ENCODE measurements around the gene YES1. TPM values are rescaled to one million over a fixed set of nuclear protein-coding genes. Genes with fewer than 3 reads are reported as not detected.
"Not testable (repeated sequence)": the region's sequence is repeated elsewhere in the genome, so short reads cannot be mapped to it uniquely, and the experiment has no call there.

The YES1 gene
- total RNA-seq, 3 donors from 2014 or later, result 7.9 to 11.3 (median 8.1) TPM

GRCh38 chr18:812376-813171 is 532 bp upstream of the YES1 start:
- ATAC-seq (peak; percentile 57 to 62), DNase-seq (peak; percentile 72)
- H3K9me3 Mint-ChIP-seq, result peaks cover 4% of the 10 kb centered on the region
- peak overlapping the region; percentile 92 for H3K4me3 Mint-ChIP-seq
- H3K36me3 Mint-ChIP-seq (ENCODE audit: insufficient read depth), result no peaks in the 10 kb centered on the region
- H3K27me3 Mint-ChIP-seq (ENCODE audit: low read depth), result no peaks in the 10 kb centered on the region
- H3K4me1 Mint-ChIP-seq (ENCODE audit: low read depth), result peaks cover 64% of the 10 kb centered on the region

DNA sequence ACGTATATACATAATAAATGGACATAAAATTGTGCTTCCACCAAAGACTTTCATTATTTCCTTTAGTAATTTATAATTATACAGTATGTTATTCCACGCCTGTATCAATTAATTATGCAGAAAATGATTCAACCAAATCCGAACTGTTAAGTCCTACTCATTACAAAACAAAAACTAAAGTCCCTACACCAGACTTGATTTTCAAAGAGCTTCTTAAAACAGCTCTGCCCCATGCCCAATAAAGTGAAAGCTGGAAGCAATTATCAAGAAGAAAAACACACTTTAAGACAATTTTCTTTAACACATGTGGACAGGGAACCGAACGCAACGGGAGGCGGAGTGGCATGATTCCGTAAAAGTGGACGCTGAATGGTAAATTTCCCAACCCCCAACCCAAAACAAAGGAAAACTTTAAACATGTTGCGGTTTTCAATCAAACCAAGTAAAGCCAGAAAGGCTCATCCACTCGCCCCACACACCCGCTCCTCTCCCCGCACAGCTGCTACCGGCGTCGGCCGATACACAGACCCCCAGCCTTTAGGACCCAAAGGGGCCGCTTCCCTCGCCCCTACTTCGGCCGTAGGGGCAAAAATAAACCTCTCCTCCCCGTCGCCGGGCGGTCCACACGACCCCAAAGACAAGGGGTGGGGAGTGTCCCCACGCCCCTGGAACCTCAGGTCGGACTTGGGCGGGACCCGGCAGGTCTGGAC is 705 bp downstream of the YES1 start:
- peak; percentile 1 to 2 for ATAC-seq
- Mint-ChIP-seq H3K4me1 (ENCODE audit: low read depth) (peaks cover 70% of the 10 kb centered on the region), H3K27me3 (ENCODE audit: low read depth) (no peaks in the 10 kb centered on the region), H3K9me3 (peaks cover 4% of the 10 kb centered on the region), H3K4me3 (peak overlapping the region; percentile 93), H3K36me3 (ENCODE audit: insufficient read depth) (no peaks in the 10 kb centered on the region)
- DNase-seq, result no peak

GRCh38 chr18:809985-810642 is 1.9 kb downstream of the YES1 start:
- DNase-seq, result no peak
- H3K36me3 Mint-ChIP-seq (ENCODE audit: insufficient read depth), result no peaks in the 10 kb centered on the region
- H3K9me3 Mint-ChIP-seq, result peaks cover 4% of the 10 kb centered on the region
- no peaks in the 10 kb centered on the region for H3K27me3 Mint-ChIP-seq (ENCODE audit: low read depth)
- ATAC-seq, result no peak
- H3K4me1 Mint-ChIP-seq (ENCODE audit: low read depth), result peaks cover 72% of the 10 kb centered on the region
- peak overlapping the region; percentile 93 for H3K4me3 Mint-ChIP-seq

GRCh38 chr18:809228-809627 is 2.8 kb downstream of the YES1 start:
- DNase-seq; H3K36me3 Mint-ChIP-seq (ENCODE audit: insufficient read depth); ATAC-seq; H3K27me3 Mint-ChIP-seq (ENCODE audit: low read depth); H3K9me3 Mint-ChIP-seq: not testable (repeated sequence)
- Mint-ChIP-seq H3K4me1 (ENCODE audit: low read depth) (peaks cover 69% of the 10 kb centered on the region), H3K4me3 (peak overlapping the region; percentile 93)

- Mint-ChIP-seq H3K4me3 (peak overlapping the region; percentile 41), H3K4me1 (ENCODE audit: low read depth) (peaks cover 68% of the 10 kb centered on the region), H3K9me3 (peaks cover 4% of the 10 kb centered on the region), H3K36me3 (ENCODE audit: insufficient read depth) (no peaks in the 10 kb centered on the region), H3K27me3 (ENCODE audit: low read depth) (no peaks in the 10 kb centered on the region)
- no peak for DNase-seq
- ATAC-seq, result no peak
Observed at GRCh38 chr18:808502-808901, 3.5 kb downstream of the YES1 start.

DNA sequence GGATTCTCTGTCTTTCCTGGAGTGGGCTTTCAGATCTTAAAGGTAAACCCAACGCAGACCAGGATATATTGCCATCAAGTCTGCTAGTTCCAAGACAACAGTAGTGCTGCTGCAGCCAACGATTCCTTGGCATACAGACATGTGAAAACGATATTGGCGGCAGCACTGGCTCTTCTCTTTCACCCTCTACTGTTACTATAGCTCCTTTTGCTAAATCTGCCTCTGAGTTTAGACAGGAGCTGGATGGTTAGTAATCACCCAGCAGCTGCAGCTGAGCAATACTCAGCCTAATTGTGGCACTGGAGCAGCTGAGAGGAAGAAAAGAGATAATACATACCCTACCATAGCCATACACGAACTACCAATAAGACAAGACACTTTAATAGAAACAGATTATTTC is 4.0 kb downstream of the YES1 start:
- H3K9me3 Mint-ChIP-seq, result peaks cover 4% of the 10 kb centered on the region
- H3K36me3 Mint-ChIP-seq (ENCODE audit: insufficient read depth), result no peaks in the 10 kb centered on the region
- H3K27me3 Mint-ChIP-seq (ENCODE audit: low read depth), result no peaks in the 10 kb centered on the region
- H3K4me3 Mint-ChIP-seq, result peak overlapping the region; percentile 41
- ATAC-seq, result no peak
- DNase-seq, result no peak
- peaks cover 68% of the 10 kb centered on the region for H3K4me1 Mint-ChIP-seq (ENCODE audit: low read depth)

DNA sequence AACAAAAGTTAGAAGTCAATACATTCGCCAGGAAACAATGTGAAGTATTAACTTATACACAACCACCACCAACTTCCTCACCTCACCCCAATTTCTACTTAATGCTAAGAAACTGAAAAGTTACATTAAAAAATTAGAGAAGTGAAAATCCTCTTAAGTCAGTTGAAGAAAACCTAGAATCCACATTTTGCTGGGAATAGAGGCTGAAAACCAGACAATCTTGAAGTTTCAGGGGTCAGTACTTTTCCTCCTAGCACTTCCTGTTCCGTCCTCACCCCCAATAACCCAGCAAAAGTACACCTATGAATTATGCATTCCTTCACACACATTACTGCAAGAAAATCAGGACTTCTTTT is 6.3 kb downstream of the YES1 start:
- H3K27me3 Mint-ChIP-seq (ENCODE audit: low read depth), result no peaks in the 10 kb centered on the region
- no peaks in the 10 kb centered on the region for H3K9me3 Mint-ChIP-seq
- DNase-seq (no peak), ATAC-seq (no peak)
- peaks cover 70% of the 10 kb centered on the region for H3K4me1 Mint-ChIP-seq (ENCODE audit: low read depth)
- no peaks in the 10 kb centered on the region for H3K36me3 Mint-ChIP-seq (ENCODE audit: insufficient read depth)
- peak overlapping the region; percentile 10 for H3K4me3 Mint-ChIP-seq

GRCh38 chr18:805008-805754 is 6.9 kb downstream of the YES1 start:
- H3K27me3 Mint-ChIP-seq (ENCODE audit: low read depth), result no peaks in the 10 kb centered on the region
- DNase-seq, result no peak
- H3K36me3 Mint-ChIP-seq (ENCODE audit: insufficient read depth), result no peaks in the 10 kb centered on the region
- peaks cover 70% of the 10 kb centered on the region for H3K4me1 Mint-ChIP-seq (ENCODE audit: low read depth)
- peak in 1 of 2 donors; percentile 42 for ATAC-seq
- H3K4me3 Mint-ChIP-seq, result peak overlapping the region; percentile 35
- no peaks in the 10 kb centered on the region for H3K9me3 Mint-ChIP-seq

- no peaks in the 10 kb centered on the region for H3K27me3 Mint-ChIP-seq (ENCODE audit: low read depth)
- H3K4me1 Mint-ChIP-seq (ENCODE audit: low read depth), result peaks cover 58% of the 10 kb centered on the region
- no peak overlapping the region for H3K4me3 Mint-ChIP-seq
- no peak for ATAC-seq
- no peaks in the 10 kb centered on the region for H3K36me3 Mint-ChIP-seq (ENCODE audit: insufficient read depth)
- H3K9me3 Mint-ChIP-seq, result no peaks in the 10 kb centered on the region
- no peak for DNase-seq
Observed at GRCh38 chr18:801137-801536, 10.9 kb downstream of the YES1 start.

DNA sequence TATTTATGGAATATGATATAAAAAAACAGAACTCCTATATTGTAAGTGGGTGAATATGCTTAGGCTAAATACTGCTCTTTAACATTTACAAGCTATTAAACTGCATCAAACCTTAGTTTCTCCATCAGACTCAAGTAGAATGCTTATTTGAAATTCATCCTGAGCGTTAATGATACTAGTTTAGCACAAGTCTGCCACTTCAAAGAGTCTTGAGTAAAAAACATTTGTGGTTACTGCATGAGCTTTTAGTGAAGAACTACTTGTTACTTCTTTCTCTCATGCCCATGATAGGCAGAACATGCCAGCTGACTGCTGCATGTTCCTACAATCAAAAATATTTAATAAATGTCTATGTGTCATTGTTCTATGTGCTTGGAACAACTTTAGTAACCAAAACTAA is 12.1 kb downstream of the YES1 start:
- DNase-seq, result no peak
- H3K36me3 Mint-ChIP-seq (ENCODE audit: insufficient read depth), result no peaks in the 10 kb centered on the region
- no peaks in the 10 kb centered on the region for H3K27me3 Mint-ChIP-seq (ENCODE audit: low read depth)
- H3K4me1 Mint-ChIP-seq (ENCODE audit: low read depth), result peaks cover 47% of the 10 kb centered on the region
- H3K4me3 Mint-ChIP-seq, result no peak overlapping the region
- no peak for ATAC-seq
- H3K9me3 Mint-ChIP-seq, result no peaks in the 10 kb centered on the region

- not testable (repeated sequence) for H3K9me3 Mint-ChIP-seq
Observed at GRCh38 chr18:795383-795782, 16.7 kb downstream of the YES1 start.

DNA sequence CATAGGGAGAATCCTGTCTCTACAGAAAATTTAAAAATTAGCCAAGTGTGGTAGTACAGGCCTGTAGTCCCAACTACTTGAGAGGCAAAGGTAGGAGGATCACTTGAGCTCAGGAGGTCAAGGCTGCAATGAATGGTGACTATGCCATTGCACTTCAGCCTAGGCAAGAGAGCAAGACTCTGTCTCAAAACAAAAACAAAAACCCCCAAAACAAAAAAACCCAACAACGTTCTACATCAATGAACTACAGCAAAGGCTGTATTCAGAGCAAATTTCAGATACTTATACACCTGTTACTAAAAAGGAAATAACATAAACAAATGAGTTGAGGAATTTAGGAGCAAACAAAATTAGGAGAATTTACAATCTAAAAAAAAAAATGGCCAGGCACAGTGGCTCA is 22.6 kb downstream of the YES1 start:
- ATAC-seq (no peak), DNase-seq (no peak)
- no peaks in the 10 kb centered on the region for H3K27me3 Mint-ChIP-seq (ENCODE audit: low read depth)
- no peak overlapping the region for H3K4me3 Mint-ChIP-seq
- peaks cover 29% of the 10 kb centered on the region for H3K4me1 Mint-ChIP-seq (ENCODE audit: low read depth)
- H3K9me3 Mint-ChIP-seq, result no peaks in the 10 kb centered on the region
- H3K36me3 Mint-ChIP-seq (ENCODE audit: insufficient read depth), result peaks cover 1% of the 10 kb centered on the region

More at GRCh38 chr18:795383-795782, 16.7 kb downstream of the YES1 start:
- not testable (repeated sequence) for DNase-seq; H3K4me3 Mint-ChIP-seq; ATAC-seq; H3K36me3 Mint-ChIP-seq (ENCODE audit: insufficient read depth); H3K27me3 Mint-ChIP-seq (ENCODE audit: low read depth)
- H3K4me1 Mint-ChIP-seq (ENCODE audit: low read depth), result peaks cover 32% of the 10 kb centered on the region

DNA sequence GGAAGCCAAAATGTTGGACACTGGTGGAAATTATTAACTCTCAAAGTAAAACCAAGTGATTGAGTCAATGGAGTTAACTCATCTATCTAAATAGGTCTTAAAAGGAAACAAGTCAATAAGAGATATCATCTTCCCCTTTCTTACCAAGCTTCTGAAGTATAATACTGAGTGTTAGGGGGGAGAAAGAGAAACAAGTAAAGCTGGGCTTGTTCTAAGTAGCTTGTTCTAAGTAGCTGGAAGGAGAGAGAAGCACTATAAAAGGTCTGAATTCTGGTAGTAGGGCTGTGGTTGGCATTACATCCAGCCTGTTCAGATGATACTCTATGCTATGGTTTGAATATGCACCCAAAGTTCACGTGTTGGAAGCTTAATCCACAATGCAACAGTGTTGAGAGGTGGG is 26.8 kb downstream of the YES1 start:
- peaks cover 42% of the 10 kb centered on the region for H3K4me1 Mint-ChIP-seq (ENCODE audit: low read depth)
- DNase-seq (no peak), ATAC-seq (no peak)
- H3K9me3 Mint-ChIP-seq, result no peaks in the 10 kb centered on the region
- H3K27me3 Mint-ChIP-seq (ENCODE audit: low read depth), result no peaks in the 10 kb centered on the region
- H3K36me3 Mint-ChIP-seq (ENCODE audit: insufficient read depth), result peaks cover 3% of the 10 kb centered on the region
- no peak overlapping the region for H3K4me3 Mint-ChIP-seq
